Thyroid gland (tissue), 4 donors: Measurements from ENCODE around the gene KRT14. TPM values are rescaled to one million over a fixed set of nuclear protein-coding genes. Genes with fewer than 3 reads are reported as not detected.
"Not testable (repeated sequence)": the region's sequence is repeated elsewhere in the genome, so short reads cannot be mapped to it uniquely, and the experiment has no call there.

Experiments used
- DNase-seq, 2 donors: peaks; one replicate each; pipeline ENCODE4 v3.0.0-alpha.2; 2019
- H3K27ac ChIP-seq, 3 donors: fragments of 200-600 bp; sonication (generic); 1 replicate in 2 of 3; 2 replicates in 1 of 3; pipeline ENCODE4 v1.5.1; 2016 to 2019; ENCODE audit warnings: mild to moderate bottlenecking in 1 of 3, moderate library complexity in 1 of 3
- H3K27me3 ChIP-seq: fragments of 200-600 bp; sonication (generic); one replicate; pipeline ENCODE4 v1.5.1; 2019
- H3K36me3 ChIP-seq, 2 donors: fragments of 200-600 bp; sonication (generic); one replicate each; pipeline ENCODE4 v1.5.1; 2016 to 2019
- H3K4me1 ChIP-seq, 2 donors: fragments of 200-600 bp; sonication (generic); one replicate each; pipeline ENCODE4 v1.5.1; 2017 to 2019
- H3K4me3 ChIP-seq, 3 donors: fragments of 200-600 bp; sonication (generic); replicated peaks in 1 of 3; 1 replicate in 2 of 3; 2 replicates in 1 of 3; pipeline ENCODE4 v1.5.1; 2016; ENCODE audit warnings: mild to moderate bottlenecking in 1 of 3
- H3K9me3 ChIP-seq: fragments of 200-600 bp; sonication (generic); one replicate; pipeline ENCODE4 v1.5.1; 2017
- POLR2A ChIP-seq, 2 donors: fragments of 450-650 bp; IDR thresholded peaks; one replicate each; pipeline ENCODE4 v1.6.1; 2017; ENCODE audit warnings: antibody characterized with exemption in 2 of 2, mild to moderate bottlenecking in 2 of 2, moderate library complexity in 1 of 2
- WGBS, 2 donors: methylation state at CpG; one replicate each; pipeline ENCODE4 v1.1.5; 2017; 5-methylcytosine and 5-hydroxymethylcytosine counted together
- intact Hi-C: fragments of 100-400 bp; cut with DNase I; formaldehyde crosslinking; loops from one replicate; pipeline ENCODE4 v1.15.1; 2023
- total RNA-seq, 4 donors: library from RNA; depleted of rRNA; stranded (reverse); fragments of >200 nt; gene quantifications; one replicate each; pipeline ENCODE4 v1.2.3, GENCODE V29; 2016
- TF ChIP-seq, protein P1 (sequence below), 6 experiments: fragments of 200-600 bp in 3 of 6; fragments of 450-650 bp in 3 of 6; sonication (generic) in 3 of 6; IDR thresholded peaks; one replicate each; pipeline ENCODE4 v1.5.1; 2016 to 2019; ENCODE audit warnings: antibody characterized with exemption in 6 of 6, mild to moderate bottlenecking in 2 of 6, inconsistent platforms in 1 of 6, moderate library complexity in 1 of 6

KRT14 gene
- total RNA-seq, 4 donors from 2014 or later: 0.22 to 12.4 TPM; not detected in 2

DNA sequence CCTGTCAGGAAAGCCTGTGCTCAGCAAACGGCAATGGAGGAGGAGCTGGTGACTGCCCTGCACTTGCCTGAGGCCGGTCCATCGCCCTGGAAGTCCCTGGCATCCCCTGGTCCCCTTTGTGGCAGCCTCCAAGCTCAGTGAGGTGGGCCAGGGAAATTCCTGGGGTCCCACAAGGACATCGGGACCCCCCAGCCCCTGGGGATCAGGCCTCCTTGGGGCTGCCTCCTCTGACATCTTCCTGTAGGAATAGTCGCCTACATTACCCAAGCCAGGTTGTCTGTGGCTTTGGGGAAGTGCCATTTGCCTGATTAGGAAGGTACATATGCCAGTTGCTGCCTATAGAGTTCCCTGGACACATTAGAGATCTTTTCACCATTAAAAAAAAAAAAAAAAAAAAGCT, 7.7 kb downstream of the KRT14 start:
- Histone ChIP-seq H3K27me3 (no peaks in the 10 kb centered on the region), H3K4me3 (no peak overlapping the region), H3K36me3 (no peaks in the 10 kb centered on the region), H3K9me3 (no peaks in the 10 kb centered on the region), H3K4me1 (peaks cover 0 to 3% of the 10 kb centered on the region in 2 donors), H3K27ac (no peak overlapping the region)
- intact Hi-C loops: no loop called here
- WGBS, 2 donors: 65 to 84% methylated on average over 5 of the region's 5 CpGs
- no peak for DNase-seq
- TF ChIP-seq, protein P1, sequence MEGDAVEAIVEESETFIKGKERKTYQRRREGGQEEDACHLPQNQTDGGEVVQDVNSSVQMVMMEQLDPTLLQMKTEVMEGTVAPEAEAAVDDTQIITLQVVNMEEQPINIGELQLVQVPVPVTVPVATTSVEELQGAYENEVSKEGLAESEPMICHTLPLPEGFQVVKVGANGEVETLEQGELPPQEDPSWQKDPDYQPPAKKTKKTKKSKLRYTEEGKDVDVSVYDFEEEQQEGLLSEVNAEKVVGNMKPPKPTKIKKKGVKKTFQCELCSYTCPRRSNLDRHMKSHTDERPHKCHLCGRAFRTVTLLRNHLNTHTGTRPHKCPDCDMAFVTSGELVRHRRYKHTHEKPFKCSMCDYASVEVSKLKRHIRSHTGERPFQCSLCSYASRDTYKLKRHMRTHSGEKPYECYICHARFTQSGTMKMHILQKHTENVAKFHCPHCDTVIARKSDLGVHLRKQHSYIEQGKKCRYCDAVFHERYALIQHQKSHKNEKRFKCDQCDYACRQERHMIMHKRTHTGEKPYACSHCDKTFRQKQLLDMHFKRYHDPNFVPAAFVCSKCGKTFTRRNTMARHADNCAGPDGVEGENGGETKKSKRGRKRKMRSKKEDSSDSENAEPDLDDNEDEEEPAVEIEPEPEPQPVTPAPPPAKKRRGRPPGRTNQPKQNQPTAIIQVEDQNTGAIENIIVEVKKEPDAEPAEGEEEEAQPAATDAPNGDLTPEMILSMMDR (IDR thresholded peaks at IDR 0.05): no peak
- no peak for TF ChIP-seq POLR2A (IDR thresholded peaks at IDR 0.05)

- H3K9me3 ChIP-seq: no peaks in the 10 kb centered on the region
- H3K4me3 ChIP-seq: no peak overlapping the region
- intact Hi-C loops: no loop called here
- no peak for DNase-seq
- H3K27me3 ChIP-seq: no peaks in the 10 kb centered on the region
- no peaks in the 10 kb centered on the region for H3K36me3 ChIP-seq
- peaks cover 0 to 3% of the 10 kb centered on the region in 2 donors for H3K4me1 ChIP-seq
- no peak for TF ChIP-seq POLR2A (IDR thresholded peaks at IDR 0.05)
- TF ChIP-seq, protein P1 (IDR thresholded peaks at IDR 0.05): no peak
- 79 to 96% methylated on average over 1 of the region's 1 CpG for WGBS, 2 donors
- H3K27ac ChIP-seq: no peak overlapping the region
Observed at GRCh38 chr17:41578538-41578937, 8.2 kb downstream of the KRT14 start.

DNA sequence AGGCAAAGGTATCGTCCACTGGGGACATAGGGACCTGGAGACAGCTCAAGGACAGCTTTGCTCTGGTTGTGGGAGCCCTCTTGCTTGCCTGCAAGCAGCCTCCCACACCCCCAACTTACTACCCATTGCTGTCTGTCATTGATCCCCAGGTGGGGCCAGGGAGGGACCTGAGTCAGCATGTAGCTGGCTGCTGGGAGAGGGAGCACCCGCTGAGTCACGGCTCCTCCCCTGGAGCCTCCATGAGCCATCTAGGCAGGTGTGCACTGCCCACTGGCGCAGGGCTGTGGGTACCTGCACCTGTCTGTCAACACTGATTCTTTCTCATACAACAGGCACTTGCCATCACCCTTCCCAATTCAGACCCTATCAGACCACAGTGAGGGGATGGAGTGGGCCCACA, 10.0 kb downstream of the KRT14 start:
- 89 to 92% methylated on average over 3 to 4 of the region's 4 CpGs for WGBS, 2 donors
- H3K27me3 ChIP-seq, intact Hi-C loops: not testable (repeated sequence)

DNA sequence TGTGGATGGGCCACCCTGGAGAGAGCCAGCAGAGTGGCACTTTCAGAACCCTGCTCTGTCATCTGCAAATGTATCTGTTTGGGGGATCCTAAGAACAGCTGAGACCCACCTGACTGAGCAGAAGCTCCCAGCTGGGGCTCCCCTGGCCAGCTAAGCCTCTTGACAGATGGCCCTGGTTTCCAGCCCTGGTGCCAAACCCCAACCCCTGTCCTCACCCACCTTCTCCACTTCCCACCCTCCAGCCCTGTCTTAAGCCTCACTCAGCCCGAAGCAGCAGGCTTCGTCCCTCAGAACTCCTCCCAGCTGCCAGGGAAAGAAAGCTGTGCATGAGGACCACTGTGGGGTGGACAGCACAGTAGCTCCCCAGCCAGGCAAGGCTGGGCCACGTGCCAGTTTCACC, 11.4 kb downstream of the KRT14 start:
- H3K4me3 ChIP-seq: no peak overlapping the region
- TF ChIP-seq, protein P1 (IDR thresholded peaks at IDR 0.05): no peak
- no peak for TF ChIP-seq POLR2A (IDR thresholded peaks at IDR 0.05)
- intact Hi-C loops: no loop called here
- no peak for DNase-seq
- H3K27ac ChIP-seq: no peak overlapping the region
- H3K9me3 ChIP-seq: no peaks in the 10 kb centered on the region
- H3K4me1 ChIP-seq: peaks cover 0 to 3% of the 10 kb centered on the region in 2 donors
- H3K36me3 ChIP-seq: no peaks in the 10 kb centered on the region
- 77 to 79% methylated on average over 3 of the region's 3 CpGs for WGBS, 2 donors
- no peaks in the 10 kb centered on the region for H3K27me3 ChIP-seq

More for the DNA sequence above, 10.0 kb downstream of the KRT14 start:
- not testable (repeated sequence) for H3K27ac ChIP-seq, H3K4me1 ChIP-seq, H3K36me3 ChIP-seq, DNase-seq, H3K4me3 ChIP-seq, H3K9me3 ChIP-seq

GRCh38 chr17:41571561-41572434, 14.9 kb downstream of the KRT14 start, which contains the start of gene KRT9:
Gene KRT9, minus strand, starts transcription at chr17:41572059. Its CDS starts 67 bp downstream, at chr17:41571992.
- H3K27me3 ChIP-seq: no peaks in the 10 kb centered on the region
- H3K36me3 ChIP-seq: no peaks in the 10 kb centered on the region
- intact Hi-C loops: no loop called here
- 61 to 75% methylated on average over 10 to 15 of the region's 24 CpGs for WGBS, 2 donors
- TF ChIP-seq, protein P1 (IDR thresholded peaks at IDR 0.05): no peak
- no peak for TF ChIP-seq POLR2A (IDR thresholded peaks at IDR 0.05)
- no peak within 1 kb of the TSS for H3K27ac ChIP-seq
- no peak for DNase-seq
- H3K4me1 ChIP-seq: no peaks in the 10 kb centered on the region
- no peak within 1 kb of the TSS for H3K4me3 ChIP-seq
- H3K9me3 ChIP-seq: no peaks in the 10 kb centered on the region
